Skeletal muscle tissue (tissue), 4 donors: Measurements from ENCODE around the gene ZBED4. TPM values are rescaled to one million over a fixed set of nuclear protein-coding genes. Genes with fewer than 3 reads are reported as not detected.

Experiments used
- H3K27ac ChIP-seq: one replicate; pipeline ENCODE4 v1.7.0; 2013; ENCODE audit warnings: mild to moderate bottlenecking, low read depth, low read length, inconsistent platforms
- H3K27me3 ChIP-seq, 3 donors: one replicate each; pipeline ENCODE4 v1.7.0; 2013; ENCODE audit warnings: low read length in 3 of 3; ENCODE audit not compliant: control insufficient read depth in 3 of 3, insufficient read depth in 3 of 3
- H3K36me3 ChIP-seq, 3 donors: one replicate each; pipeline ENCODE4 v1.7.0; 2013; ENCODE audit warnings: low read length in 3 of 3; ENCODE audit not compliant: control insufficient read depth in 3 of 3, insufficient read depth in 3 of 3
- H3K4me1 ChIP-seq, 3 donors: one replicate each; pipeline ENCODE4 v1.7.0; 2013; ENCODE audit warnings: low read length in 3 of 3, mild to moderate bottlenecking in 3 of 3; ENCODE audit not compliant: control insufficient read depth in 3 of 3, insufficient read depth in 3 of 3
- H3K4me3 ChIP-seq, 3 donors: one replicate each; pipeline ENCODE4 v1.7.0; 2013; ENCODE audit warnings: low read length in 3 of 3
- H3K9ac ChIP-seq, 3 donors: one replicate each; pipeline ENCODE4 v1.7.0; 2013; ENCODE audit warnings: low read length in 3 of 3, mild to moderate bottlenecking in 3 of 3, moderate library complexity in 2 of 3, low read depth in 1 of 3
- H3K9me3 ChIP-seq, 3 donors: one replicate each; pipeline ENCODE4 v1.7.0; 2013; ENCODE audit warnings: low read length in 3 of 3; ENCODE audit not compliant: control insufficient read depth in 3 of 3
- total RNA-seq: library from RNA; depleted of rRNA; stranded (reverse); fragments of >200 nt; gene quantifications from one replicate; pipeline ENCODE4 v1.2.3, GENCODE V29; 2014
- donor health status: Osteomylitis.

ZBED4 gene
- total RNA-seq, 1 donor from 2014 or later: 8.4 TPM

GRCh38 chr22:49886346-49887063, 32.9 kb downstream of the ZBED4 start:
- Histone ChIP-seq H3K4me3 (no peak overlapping the region), H3K9ac (no peak overlapping the region), H3K4me1 (no peaks in the 10 kb centered on the region), H3K27me3 (no peaks in the 10 kb centered on the region), H3K36me3 (peaks cover 20 to 30% (median 28%) of the 10 kb centered on the region in 3 donors), H3K9me3 (peaks cover 0 to 2% (median 0%) of the 10 kb centered on the region in 3 donors), H3K27ac (no peak overlapping the region)

GRCh38 chr22:49887064-49887451, 33.4 kb downstream of the ZBED4 start:
- H3K9me3 ChIP-seq: peaks cover 0 to 2% (median 0%) of the 10 kb centered on the region in 3 donors
- H3K36me3 ChIP-seq: peaks cover 20 to 30% (median 28%) of the 10 kb centered on the region in 3 donors
- H3K4me1 ChIP-seq: peaks cover 0 to under 1% (median 0%) of the 10 kb centered on the region in 3 donors
- no peak overlapping the region for H3K27ac ChIP-seq
- H3K9ac ChIP-seq: no peak overlapping the region
- H3K27me3 ChIP-seq: no peaks in the 10 kb centered on the region
- no peak overlapping the region for H3K4me3 ChIP-seq

- Histone ChIP-seq H3K9me3 (peaks cover 0 to 2% (median 0%) of the 10 kb centered on the region in 3 donors), H3K4me1 (peaks cover 3 to 7% (median 5%) of the 10 kb centered on the region in 3 donors), H3K36me3 (peaks cover 20 to 30% (median 29%) of the 10 kb centered on the region in 3 donors), H3K9ac (no peak overlapping the region), H3K27me3 (no peaks in the 10 kb centered on the region), H3K4me3 (no peak overlapping the region), H3K27ac (no peak overlapping the region)
These were observed 34.1 kb downstream of the ZBED4 start for GRCh38 chr22:49887702-49888101.

GRCh38 chr22:49889071-49889470, 35.4 kb downstream of the ZBED4 start:
- H3K27me3 ChIP-seq: no peaks in the 10 kb centered on the region
- H3K27ac ChIP-seq: no peak overlapping the region
- H3K4me3 ChIP-seq: no peak overlapping the region
- no peak overlapping the region for H3K9ac ChIP-seq
- peaks cover 7 to 12% (median 9%) of the 10 kb centered on the region in 3 donors for H3K4me1 ChIP-seq
- peaks cover 0 to 2% (median 0%) of the 10 kb centered on the region in 3 donors for H3K9me3 ChIP-seq
- H3K36me3 ChIP-seq: peaks cover 20 to 26% (median 23%) of the 10 kb centered on the region in 3 donors

GRCh38 chr22:49892226-49892899, 38.7 kb downstream of the ZBED4 start:
- peaks cover 0 to 4% (median 0%) of the 10 kb centered on the region in 3 donors for H3K9me3 ChIP-seq
- H3K4me1 ChIP-seq: peaks cover 7 to 12% (median 9%) of the 10 kb centered on the region in 3 donors
- no peak overlapping the region for H3K9ac ChIP-seq
- H3K4me3 ChIP-seq: no peak overlapping the region
- peaks cover 0 to 5% (median 2%) of the 10 kb centered on the region in 3 donors for H3K36me3 ChIP-seq
- no peaks in the 10 kb centered on the region for H3K27me3 ChIP-seq
- H3K27ac ChIP-seq: peak overlapping the region; percentile 5

- no peak overlapping the region for H3K9ac ChIP-seq
- H3K9me3 ChIP-seq: peaks cover 0 to 4% (median 0%) of the 10 kb centered on the region in 3 donors
- H3K27ac ChIP-seq: no peak overlapping the region
- no peak overlapping the region for H3K4me3 ChIP-seq
- H3K27me3 ChIP-seq: no peaks in the 10 kb centered on the region
- peaks cover 0 to 5% (median 2%) of the 10 kb centered on the region in 3 donors for H3K36me3 ChIP-seq
- H3K4me1 ChIP-seq: peaks cover 7 to 12% (median 9%) of the 10 kb centered on the region in 3 donors
These were observed 39.4 kb downstream of the ZBED4 start for GRCh38 chr22:49893025-49893424.

GRCh38 chr22:49894322-49895054, 40.8 kb downstream of the ZBED4 start:
- no peak overlapping the region for H3K9ac ChIP-seq
- peaks cover 7 to 12% (median 9%) of the 10 kb centered on the region in 3 donors for H3K4me1 ChIP-seq
- no peak overlapping the region for H3K27ac ChIP-seq
- H3K9me3 ChIP-seq: peaks cover 0 to 4% (median 0%) of the 10 kb centered on the region in 3 donors
- peaks cover 1 to 4% (median 2%) of the 10 kb centered on the region in 3 donors for H3K36me3 ChIP-seq
- H3K27me3 ChIP-seq: no peaks in the 10 kb centered on the region
- H3K4me3 ChIP-seq: no peak overlapping the region

- Histone ChIP-seq H3K4me3 (no peak overlapping the region), H3K4me1 (peaks cover 7 to 12% (median 9%) of the 10 kb centered on the region in 3 donors), H3K9ac (no peak overlapping the region), H3K9me3 (peaks cover 0 to 3% (median 0%) of the 10 kb centered on the region in 3 donors), H3K27me3 (no peaks in the 10 kb centered on the region), H3K27ac (no peak overlapping the region), H3K36me3 (peaks cover 14 to 19% (median 17%) of the 10 kb centered on the region in 3 donors)
These were observed 42.6 kb downstream of the ZBED4 start for GRCh38 chr22:49896201-49896600.

GRCh38 chr22:49897015-49897684, 43.5 kb downstream of the ZBED4 start:
- peaks cover 22 to 28% (median 26%) of the 10 kb centered on the region in 3 donors for H3K36me3 ChIP-seq
- no peak overlapping the region for H3K9ac ChIP-seq
- H3K27ac ChIP-seq: no peak overlapping the region
- peaks cover 0 to 2% (median 0%) of the 10 kb centered on the region in 3 donors for H3K9me3 ChIP-seq
- no peak overlapping the region for H3K4me3 ChIP-seq
- H3K27me3 ChIP-seq: no peaks in the 10 kb centered on the region
- H3K4me1 ChIP-seq: peaks cover 7 to 11% (median 9%) of the 10 kb centered on the region in 3 donors
